GM13976 (cell line): ENCODE data around the gene IFNG-AS1.

ENCODE experiments used
- DNase-seq: peaks from one replicate; pipeline ENCODE4 v3.0.0; 2012; ENCODE audit warnings: low spot score
- CTCF ChIP-seq: IDR thresholded peaks from 2 replicates; pipeline ENCODE4 v1.5.1; 2012; ENCODE audit warnings: borderline replicate concordance, mild to moderate bottlenecking; ENCODE audit not compliant: insufficient read depth; ENCODE audit errors: extremely low read depth, missing control alignments, control extremely low read depth
- in situ Hi-C: fragments of 300-500 bp; cut with MboI; formaldehyde crosslinking; loops from one replicate; pipeline ENCODE4 v1.12.0; 2022; ENCODE audit warnings: low sequenced_read_pairs, mixed read lengths, inconsistent platforms; ENCODE audit not compliant: unreplicated experiment

The IFNG-AS1 gene

GRCh38 chr12:67952787-67953186 lies 36.5 kb upstream of the IFNG-AS1 start:
- in situ Hi-C loops = no loop called here
- DNase-seq = no peak
- no peak for TF ChIP-seq CTCF

GRCh38 chr12:67957383-67957782 lies 31.9 kb upstream of the IFNG-AS1 start:
- DNase-seq = no peak

DNA sequence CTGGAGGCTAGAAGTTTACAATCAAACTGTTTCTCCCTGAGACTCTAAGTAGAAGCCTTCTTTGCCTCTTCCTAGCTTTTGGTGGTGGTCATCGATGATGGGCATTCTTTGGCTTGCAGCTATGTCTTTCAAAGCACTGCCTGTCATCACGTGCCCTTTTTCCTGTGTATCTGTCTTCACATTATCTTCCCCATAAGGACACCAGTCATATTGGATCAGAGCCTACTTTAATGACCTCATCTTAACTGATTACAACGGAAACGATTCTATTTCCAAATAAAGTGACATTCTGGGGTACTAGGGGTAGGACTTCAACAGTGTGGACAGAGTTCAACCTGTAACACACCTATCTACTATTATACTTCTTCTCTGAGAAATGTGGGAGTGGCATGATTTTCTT lies 31.1 kb upstream of the IFNG-AS1 start:
- TF ChIP-seq CTCF = no peak
- in situ Hi-C loops = no loop called here
- no peak for DNase-seq

More at GRCh38 chr12:67957383-67957782, 31.9 kb upstream of the IFNG-AS1 start:
- in situ Hi-C loops = no loop called here
- no peak for TF ChIP-seq CTCF

GRCh38 chr12:67964456-67964855 lies 24.8 kb upstream of the IFNG-AS1 start:
- TF ChIP-seq CTCF = no peak
- DNase-seq = no peak
- in situ Hi-C loops = no loop called here

GRCh38 chr12:67966560-67966959 lies 22.7 kb upstream of the IFNG-AS1 start:
- DNase-seq = no peak
- in situ Hi-C loops = no loop called here
- no peak for TF ChIP-seq CTCF

GRCh38 chr12:67968321-67968720 lies 20.9 kb upstream of the IFNG-AS1 start:
- in situ Hi-C loops = no loop called here
- TF ChIP-seq CTCF = no peak
- DNase-seq = no peak

- no peak for TF ChIP-seq CTCF
- DNase-seq = no peak
- in situ Hi-C loops = no loop called here
Observed at GRCh38 chr12:67968725-67969124, 20.5 kb upstream of the IFNG-AS1 start.
